HEK293 (cell line): ENCODE results near the gene PROK1.

Experiments used
- AEBP2 ChIP-seq: fragments of 450-650 bp; formaldehyde crosslinking; IDR thresholded peaks from 2 replicates; pipeline ENCODE4 v1.5.1; 2016; ENCODE audit warnings: missing biosample characterization, missing genetic modification characterization, borderline replicate concordance
- CTCF ChIP-seq: fragments of 450-650 bp; formaldehyde crosslinking; IDR thresholded peaks from 2 replicates; pipeline ENCODE4 v1.5.1; 2016; ENCODE audit warnings: missing biosample characterization, missing genetic modification characterization
- HOXA7 ChIP-seq: sonication (generic); formaldehyde crosslinking; IDR thresholded peaks from 2 replicates; pipeline ENCODE4 v1.8.1; 2022; ENCODE audit warnings: missing genetic modification reagents, borderline replicate concordance
- ZBTB20 ChIP-seq: fragments of 450-650 bp; formaldehyde crosslinking; IDR thresholded peaks from 2 replicates; pipeline ENCODE4 v1.5.1; 2016; ENCODE audit warnings: missing biosample characterization, missing genetic modification characterization
- ZNF214 ChIP-seq: fragments of 450-650 bp; formaldehyde crosslinking; IDR thresholded peaks from 2 replicates; pipeline ENCODE4 v1.5.1; 2017; ENCODE audit warnings: missing biosample characterization, mild to moderate bottlenecking, missing genetic modification characterization, borderline replicate concordance
- ZNF223 ChIP-seq: fragments of 450-650 bp; formaldehyde crosslinking; IDR thresholded peaks from 2 replicates; pipeline ENCODE4 v1.5.1; 2016; ENCODE audit warnings: missing biosample characterization, missing genetic modification characterization
- ZNF76 ChIP-seq: fragments of 450-650 bp; formaldehyde crosslinking; IDR thresholded peaks from 2 replicates; pipeline ENCODE4; 2016; ENCODE audit warnings: low read depth, missing biosample characterization, missing genetic modification characterization, borderline replicate concordance

- TF ChIP-seq AEBP2 (tag by site-specific recombination) (no peak), HOXA7 (CRISPR knock-in tag) (no peak), CTCF (tag by site-specific recombination) (no peak), ZNF76 (tag by site-specific recombination) (no peak), ZBTB20 (no peak), ZNF214 (tag by site-specific recombination) (no peak), ZNF223 (tag by site-specific recombination) (no peak)
Measured at GRCh38 chr1:110430901-110431300, 20.0 kb upstream of the PROK1 start.
